Measurements from ENCODE around the gene ABCD1. TPM values are rescaled to one million over a fixed set of nuclear protein-coding genes. Genes with fewer than 3 reads are reported as not detected.

Gene ABCD1
- total RNA-seq, 1 experiment from 2014 or later: 86.6 TPM

DNA sequence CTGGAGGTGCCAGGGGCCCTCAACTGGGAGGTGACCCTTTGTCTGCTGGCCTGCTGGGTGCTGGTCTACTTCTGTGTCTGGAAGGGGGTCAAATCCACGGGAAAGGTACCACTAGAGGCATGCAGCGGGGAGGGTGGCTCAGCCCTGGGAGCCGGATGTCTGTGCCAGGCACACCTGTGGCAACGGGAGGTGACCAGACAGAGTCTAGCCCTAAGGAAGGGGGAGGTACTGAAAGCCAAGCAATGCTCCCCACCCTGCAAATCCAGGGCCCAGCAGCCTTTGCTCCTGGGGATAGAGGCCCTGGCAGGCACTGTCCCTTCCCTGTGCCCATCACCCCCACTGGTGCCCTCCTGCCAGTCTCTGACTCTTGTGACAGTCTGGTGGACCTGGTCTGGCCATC is 32.7 kb upstream of the ABCD1 start:
- Histone ChIP-seq H3K9me3 (ENCODE audit: control insufficient read depth, insufficient read depth, low read depth, low read length) (no peaks in the 10 kb centered on the region), H3K4me1 (ENCODE audit: control insufficient read depth, insufficient read depth, low read length) (peaks cover 14% of the 10 kb centered on the region), H3K27me3 (ENCODE audit: control insufficient read depth, insufficient read depth, low read length) (no peaks in the 10 kb centered on the region), H3K4me3 (ENCODE audit: low read depth in 2 of 2, low read length in 2 of 2) (no peak overlapping the region), H3K36me3 (ENCODE audit: control insufficient read depth, insufficient read depth, low read length) (no peaks in the 10 kb centered on the region), H3K27ac (ENCODE audit: low read length) (no peak overlapping the region)
- POLR2A ChIA-PET: no interaction called here
- CTCF ChIA-PET: no interaction called here
- TF ChIP-seq SIN3A (IDR thresholded peaks at IDR 0.05; ENCODE audit: borderline replicate concordance, insufficient read depth, low read depth, low read length): no peak
- TF ChIP-seq, protein P1, sequence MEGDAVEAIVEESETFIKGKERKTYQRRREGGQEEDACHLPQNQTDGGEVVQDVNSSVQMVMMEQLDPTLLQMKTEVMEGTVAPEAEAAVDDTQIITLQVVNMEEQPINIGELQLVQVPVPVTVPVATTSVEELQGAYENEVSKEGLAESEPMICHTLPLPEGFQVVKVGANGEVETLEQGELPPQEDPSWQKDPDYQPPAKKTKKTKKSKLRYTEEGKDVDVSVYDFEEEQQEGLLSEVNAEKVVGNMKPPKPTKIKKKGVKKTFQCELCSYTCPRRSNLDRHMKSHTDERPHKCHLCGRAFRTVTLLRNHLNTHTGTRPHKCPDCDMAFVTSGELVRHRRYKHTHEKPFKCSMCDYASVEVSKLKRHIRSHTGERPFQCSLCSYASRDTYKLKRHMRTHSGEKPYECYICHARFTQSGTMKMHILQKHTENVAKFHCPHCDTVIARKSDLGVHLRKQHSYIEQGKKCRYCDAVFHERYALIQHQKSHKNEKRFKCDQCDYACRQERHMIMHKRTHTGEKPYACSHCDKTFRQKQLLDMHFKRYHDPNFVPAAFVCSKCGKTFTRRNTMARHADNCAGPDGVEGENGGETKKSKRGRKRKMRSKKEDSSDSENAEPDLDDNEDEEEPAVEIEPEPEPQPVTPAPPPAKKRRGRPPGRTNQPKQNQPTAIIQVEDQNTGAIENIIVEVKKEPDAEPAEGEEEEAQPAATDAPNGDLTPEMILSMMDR (IDR thresholded peaks at IDR 0.05): no peak
- TF ChIP-seq, protein P2, sequence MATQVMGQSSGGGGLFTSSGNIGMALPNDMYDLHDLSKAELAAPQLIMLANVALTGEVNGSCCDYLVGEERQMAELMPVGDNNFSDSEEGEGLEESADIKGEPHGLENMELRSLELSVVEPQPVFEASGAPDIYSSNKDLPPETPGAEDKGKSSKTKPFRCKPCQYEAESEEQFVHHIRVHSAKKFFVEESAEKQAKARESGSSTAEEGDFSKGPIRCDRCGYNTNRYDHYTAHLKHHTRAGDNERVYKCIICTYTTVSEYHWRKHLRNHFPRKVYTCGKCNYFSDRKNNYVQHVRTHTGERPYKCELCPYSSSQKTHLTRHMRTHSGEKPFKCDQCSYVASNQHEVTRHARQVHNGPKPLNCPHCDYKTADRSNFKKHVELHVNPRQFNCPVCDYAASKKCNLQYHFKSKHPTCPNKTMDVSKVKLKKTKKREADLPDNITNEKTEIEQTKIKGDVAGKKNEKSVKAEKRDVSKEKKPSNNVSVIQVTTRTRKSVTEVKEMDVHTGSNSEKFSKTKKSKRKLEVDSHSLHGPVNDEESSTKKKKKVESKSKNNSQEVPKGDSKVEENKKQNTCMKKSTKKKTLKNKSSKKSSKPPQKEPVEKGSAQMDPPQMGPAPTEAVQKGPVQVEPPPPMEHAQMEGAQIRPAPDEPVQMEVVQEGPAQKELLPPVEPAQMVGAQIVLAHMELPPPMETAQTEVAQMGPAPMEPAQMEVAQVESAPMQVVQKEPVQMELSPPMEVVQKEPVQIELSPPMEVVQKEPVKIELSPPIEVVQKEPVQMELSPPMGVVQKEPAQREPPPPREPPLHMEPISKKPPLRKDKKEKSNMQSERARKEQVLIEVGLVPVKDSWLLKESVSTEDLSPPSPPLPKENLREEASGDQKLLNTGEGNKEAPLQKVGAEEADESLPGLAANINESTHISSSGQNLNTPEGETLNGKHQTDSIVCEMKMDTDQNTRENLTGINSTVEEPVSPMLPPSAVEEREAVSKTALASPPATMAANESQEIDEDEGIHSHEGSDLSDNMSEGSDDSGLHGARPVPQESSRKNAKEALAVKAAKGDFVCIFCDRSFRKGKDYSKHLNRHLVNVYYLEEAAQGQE (IDR thresholded peaks at IDR 0.05; ENCODE audit: insufficient read depth in 1 of 2, low read depth in 2 of 2, low read length in 1 of 2): no peak
- no peak for TF ChIP-seq POLR2AphosphoS5 (IDR thresholded peaks at IDR 0.05; ENCODE audit: low read depth, low read length)
- TF ChIP-seq TCF7L2 (IDR thresholded peaks at IDR 0.05; ENCODE audit: low read depth, low read length): no peak
- DNase-seq (ENCODE audit: low read depth, low spot score) (no peak), ATAC-seq (no peak)
- in situ Hi-C loops (cut with HindIII; ENCODE audit: low pct_unique_long_range_greater_than_20kb, low sequenced_read_pairs): no loop called here
- intact Hi-C loops (cut with micrococcal nuclease; ENCODE audit: unreplicated experiment): no loop called here
- BruUV-seq (replicated peaks): no TSS peak

DNA sequence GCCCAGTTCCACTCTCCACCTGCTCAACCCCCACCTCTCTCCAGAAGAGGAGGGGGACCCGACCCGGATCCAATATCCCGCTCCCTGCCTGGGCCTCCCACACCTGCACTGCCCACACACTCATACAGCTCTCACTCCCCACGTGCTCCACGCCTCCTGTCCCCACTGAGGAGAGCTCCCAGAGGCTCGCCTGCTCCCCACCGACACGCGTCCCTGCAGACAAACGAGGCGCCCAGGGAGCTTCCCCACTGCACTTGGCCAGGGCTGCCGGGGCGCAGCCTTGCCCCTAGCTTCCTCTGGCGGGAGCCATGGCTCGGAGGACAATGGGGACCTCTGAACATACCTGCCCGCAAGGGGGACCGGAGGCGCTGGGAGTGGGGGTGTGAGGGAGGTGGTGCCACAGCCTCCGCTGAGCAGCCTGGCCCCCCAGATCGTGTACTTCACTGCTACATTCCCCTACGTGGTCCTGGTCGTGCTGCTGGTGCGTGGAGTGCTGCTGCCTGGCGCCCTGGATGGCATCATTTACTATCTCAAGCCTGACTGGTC is 32.0 kb upstream of the ABCD1 start:
- DNase-seq (ENCODE audit: low read depth, low spot score) (no peak), ATAC-seq (no peak)
- TF ChIP-seq SIN3A (IDR thresholded peaks at IDR 0.05; ENCODE audit: borderline replicate concordance, insufficient read depth, low read depth, low read length) (no peak), POLR2AphosphoS5 (IDR thresholded peaks at IDR 0.05; ENCODE audit: low read depth, low read length) (no peak), TCF7L2 (IDR thresholded peaks at IDR 0.05; ENCODE audit: low read depth, low read length) (no peak)
- TF ChIP-seq, protein P1 (IDR thresholded peaks at IDR 0.05): no peak
- TF ChIP-seq, protein P2 (IDR thresholded peaks at IDR 0.05; ENCODE audit: insufficient read depth in 1 of 2, low read depth in 2 of 2, low read length in 1 of 2): no peak
- CTCF ChIA-PET: no interaction called here
- no peak overlapping the region for H3K27ac ChIP-seq (ENCODE audit: low read length)
- no peaks in the 10 kb centered on the region for H3K27me3 ChIP-seq (ENCODE audit: control insufficient read depth, insufficient read depth, low read length)
- BruUV-seq (replicated peaks): no TSS peak
- no peaks in the 10 kb centered on the region for H3K36me3 ChIP-seq (ENCODE audit: control insufficient read depth, insufficient read depth, low read length)
- POLR2A ChIA-PET: no interaction called here
- no peak overlapping the region for H3K4me3 ChIP-seq (ENCODE audit: low read depth in 2 of 2, low read length in 2 of 2)
- in situ Hi-C loops (cut with HindIII; ENCODE audit: low pct_unique_long_range_greater_than_20kb, low sequenced_read_pairs) (no loop called here), intact Hi-C loops (cut with micrococcal nuclease; ENCODE audit: unreplicated experiment) (no loop called here)
- no peaks in the 10 kb centered on the region for H3K9me3 ChIP-seq (ENCODE audit: control insufficient read depth, insufficient read depth, low read depth, low read length)
- H3K4me1 ChIP-seq (ENCODE audit: control insufficient read depth, insufficient read depth, low read length): peaks cover 14% of the 10 kb centered on the region

All from Panc1 (cell line).